Measurements from ENCODE around the gene FAN1. TPM values are rescaled to one million over a fixed set of nuclear protein-coding genes. Genes with fewer than 3 reads are reported as not detected.

The FAN1 gene
- total RNA-seq, 1 donor from 2014 or later: 25.3 TPM

GRCh38 chr15:30919877-30920550, 16.3 kb downstream of the FAN1 start:
- no peak for DNase-seq
- no peak for TF ChIP-seq CTCF (IDR thresholded peaks at IDR 0.05; ENCODE audit: borderline replicate concordance)
- H3K4me3 ChIP-seq: no peak overlapping the region
- peaks cover 53% of the 10 kb centered on the region for H3K36me3 ChIP-seq
- H3K9me3 ChIP-seq (replicated peaks): no peaks in the 10 kb centered on the region
- peaks cover 81% of the 10 kb centered on the region for H3K4me1 ChIP-seq
- intact Hi-C loops (cut with micrococcal nuclease): no loop called here
- no peak overlapping the region for H3K27ac ChIP-seq (replicated peaks)
- no peaks in the 10 kb centered on the region for H3K27me3 ChIP-seq (ENCODE audit: low read depth)

- no peak overlapping the region for H3K4me3 ChIP-seq
- no peaks in the 10 kb centered on the region for H3K27me3 ChIP-seq (ENCODE audit: low read depth)
- H3K36me3 ChIP-seq: peaks cover 55% of the 10 kb centered on the region
- intact Hi-C loops (cut with micrococcal nuclease): no loop called here
- no peaks in the 10 kb centered on the region for H3K9me3 ChIP-seq (replicated peaks)
- H3K27ac ChIP-seq (replicated peaks): peak overlapping the region; percentile 79
- no peak for DNase-seq
- TF ChIP-seq CTCF (IDR thresholded peaks at IDR 0.05; ENCODE audit: borderline replicate concordance): no peak
- H3K4me1 ChIP-seq: peaks cover 79% of the 10 kb centered on the region
Observed at GRCh38 chr15:30921106-30921505, 17.4 kb downstream of the FAN1 start.

GRCh38 chr15:30921781-30922479, 18.2 kb downstream of the FAN1 start:
- peak; percentile 74 for DNase-seq
- Histone ChIP-seq H3K27ac (replicated peaks) (peak overlapping the region; percentile 79), H3K9me3 (replicated peaks) (no peaks in the 10 kb centered on the region), H3K27me3 (ENCODE audit: low read depth) (no peaks in the 10 kb centered on the region), H3K36me3 (peaks cover 58% of the 10 kb centered on the region), H3K4me3 (no peak overlapping the region), H3K4me1 (peaks cover 73% of the 10 kb centered on the region)
- no peak for TF ChIP-seq CTCF (IDR thresholded peaks at IDR 0.05; ENCODE audit: borderline replicate concordance)
- intact Hi-C loops (cut with micrococcal nuclease): no loop called here

- no peak for TF ChIP-seq CTCF (IDR thresholded peaks at IDR 0.05; ENCODE audit: borderline replicate concordance)
- DNase-seq: no peak
- intact Hi-C loops (cut with micrococcal nuclease): no loop called here
- Histone ChIP-seq H3K36me3 (peaks cover 66% of the 10 kb centered on the region), H3K27ac (replicated peaks) (peak overlapping the region; percentile 79), H3K4me1 (peaks cover 67% of the 10 kb centered on the region), H3K9me3 (replicated peaks) (no peaks in the 10 kb centered on the region), H3K4me3 (peak overlapping the region; percentile 11), H3K27me3 (ENCODE audit: low read depth) (no peaks in the 10 kb centered on the region)
Observed at GRCh38 chr15:30922480-30923311, 19.0 kb downstream of the FAN1 start.

- no peaks in the 10 kb centered on the region for H3K9me3 ChIP-seq (replicated peaks)
- peak; percentile 47 for DNase-seq
- intact Hi-C loops (cut with micrococcal nuclease): no loop called here
- no peaks in the 10 kb centered on the region for H3K27me3 ChIP-seq (ENCODE audit: low read depth)
- peaks cover 60% of the 10 kb centered on the region for H3K4me1 ChIP-seq
- H3K36me3 ChIP-seq: peaks cover 69% of the 10 kb centered on the region
- TF ChIP-seq CTCF (IDR thresholded peaks at IDR 0.05; ENCODE audit: borderline replicate concordance): no peak
- peak overlapping the region; percentile 11 for H3K4me3 ChIP-seq
- H3K27ac ChIP-seq (replicated peaks): peak overlapping the region; percentile 79
Observed at GRCh38 chr15:30923429-30923828, 19.7 kb downstream of the FAN1 start.
